GM10847 (cell line): Measurements from ENCODE around the gene SINHCAF.

Experiments
- POLR2A ChIP-seq: IDR thresholded peaks from 2 replicates; pipeline ENCODE4 v1.6.1; 2011; ENCODE audit not compliant: insufficient read length; ENCODE audit errors: extremely low read depth

SINHCAF gene

GRCh38 chr12:31298515-31298910 lies 27.4 kb downstream of the SINHCAF start:
- no peak for TF ChIP-seq POLR2A

- TF ChIP-seq POLR2A = no peak
Observed at GRCh38 chr12:31297572-31298514, 28.1 kb downstream of the SINHCAF start.

GRCh38 chr12:31289441-31289840 lies 36.5 kb downstream of the SINHCAF start:
- TF ChIP-seq POLR2A = no peak

- no peak for TF ChIP-seq POLR2A
Observed at GRCh38 chr12:31288381-31288780, 37.6 kb downstream of the SINHCAF start.

GRCh38 chr12:31280183-31280582 lies 45.8 kb downstream of the SINHCAF start:
- TF ChIP-seq POLR2A = no peak

GRCh38 chr12:31279390-31279924 lies 46.5 kb downstream of the SINHCAF start:
- no peak for TF ChIP-seq POLR2A

GRCh38 chr12:31278832-31279231 lies 47.1 kb downstream of the SINHCAF start:
- no peak for TF ChIP-seq POLR2A

GRCh38 chr12:31278424-31278823 lies 47.5 kb downstream of the SINHCAF start:
- TF ChIP-seq POLR2A = no peak

- no peak for TF ChIP-seq POLR2A
Observed at GRCh38 chr12:31277081-31277480, 48.9 kb downstream of the SINHCAF start.

- TF ChIP-seq POLR2A = no peak
Observed at GRCh38 chr12:31275491-31275890, 50.5 kb downstream of the SINHCAF start.

- no peak for TF ChIP-seq POLR2A
Observed at GRCh38 chr12:31274520-31275300, 51.2 kb downstream of the SINHCAF start.

GRCh38 chr12:31272607-31273225 lies 53.2 kb downstream of the SINHCAF start:
- TF ChIP-seq POLR2A = no peak

GRCh38 chr12:31267966-31268365 lies 58.0 kb downstream of the SINHCAF start:
- no peak for TF ChIP-seq POLR2A

GRCh38 chr12:31265722-31266121 lies 60.2 kb downstream of the SINHCAF start:
- no peak for TF ChIP-seq POLR2A

GRCh38 chr12:31263661-31264060 lies 62.3 kb downstream of the SINHCAF start:
- no peak for TF ChIP-seq POLR2A
